Left colon (tissue), 2 donors: Measurements from ENCODE around the gene UPF2. TPM values are rescaled to one million over a fixed set of nuclear protein-coding genes. Genes with fewer than 3 reads are reported as not detected.
A peak's percentile ranks its signal among the peaks of the same experiment; 100 is the strongest.

Experiments
- ATAC-seq: fragments of 200-7000 bp; cut with Tn5 transposase; one replicate; pipeline ENCODE4 v1.9.1; 2020; ENCODE audit warnings: mild to moderate bottlenecking, moderate library complexity
- DNase-seq, 2 donors: peaks; one replicate each; pipeline ENCODE4 v3.0.0-alpha.2; 2020
- intact Hi-C, 2 donors: fragments of 100-400 bp; cut with DNase I in 1 of 2; cut with micrococcal nuclease in 1 of 2; formaldehyde crosslinking; loops; one replicate each; pipeline versions ENCODE4 v1.11.2 to v1.14.0; 2022; cut with DNase I, micrococcal nuclease
- total RNA-seq, 2 donors: library from RNA; stranded (reverse); fragmentation: NEBNext Ultra II Directional; extraction: Animal tissue kit (Norgen Biotek cat#: 25700); gene quantifications; one replicate each; pipeline ENCODE4 v1.2.1, GENCODE V29; 2021
- donor health status: DM: no; HTN: no; CAD: no.
- donor health status: DM: yes; HTN: yes; CAD: no.

Gene UPF2
- total RNA-seq, 2 donors from 2014 or later: 18.7 to 18.9 TPM

GRCh38 chr10:11878776-11879175 is 163.8 kb downstream of the UPF2 start:
- intact Hi-C loops: no loop called here
- no peak for DNase-seq
- no peak for ATAC-seq

GRCh38 chr10:11877591-11877905 is 165.1 kb downstream of the UPF2 start:
- ATAC-seq (no peak), DNase-seq (no peak)
- intact Hi-C loops: no loop called here

- DNase-seq (no peak), ATAC-seq (no peak)
- intact Hi-C loops: no loop called here
Measured at GRCh38 chr10:11876805-11877590, 165.6 kb downstream of the UPF2 start.

- DNase-seq (no peak), ATAC-seq (no peak)
- intact Hi-C loops: no loop called here
Measured at GRCh38 chr10:11876324-11876723, 166.3 kb downstream of the UPF2 start.

DNA sequence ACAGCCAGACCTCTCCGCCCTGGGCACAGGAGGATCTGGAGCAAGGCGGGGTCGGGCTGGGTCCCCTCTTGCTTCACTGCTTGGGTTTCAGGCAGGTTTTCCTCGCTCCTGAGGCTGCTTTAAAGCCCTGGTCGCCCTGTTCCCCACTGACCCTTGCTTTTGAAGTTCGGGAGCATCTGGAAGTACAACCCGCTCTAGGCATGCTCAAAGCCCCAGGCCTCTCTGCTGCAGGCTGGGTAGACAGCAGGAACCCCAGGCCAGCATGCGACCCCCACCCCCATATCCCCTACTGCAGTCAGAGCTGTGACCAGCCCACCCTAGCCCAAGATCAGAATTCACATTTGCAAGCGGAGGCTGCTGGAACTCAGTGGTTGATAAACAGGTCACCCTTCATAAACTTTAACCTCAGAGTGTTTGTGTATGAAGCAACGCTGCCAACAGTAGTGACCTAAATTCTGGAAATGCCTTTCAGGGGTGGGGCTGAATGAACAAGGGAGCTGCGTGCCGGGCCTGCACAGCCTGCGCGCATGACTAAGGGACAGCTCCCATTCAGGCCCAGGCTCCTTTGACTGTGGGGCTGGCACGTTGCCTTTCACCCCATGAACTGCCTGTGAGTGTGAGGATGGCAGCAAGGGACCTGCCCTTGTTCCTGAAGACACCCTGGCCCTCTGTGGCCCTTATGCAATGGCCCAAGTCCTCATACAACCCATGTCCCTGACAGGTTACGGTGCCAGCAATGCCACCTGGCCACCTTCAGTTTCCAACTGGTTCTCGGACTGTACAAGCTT is 166.9 kb downstream of the UPF2 start:
- ATAC-seq (peak; percentile 96), DNase-seq (peak; percentile 75 to 88)
- intact Hi-C loops: no loop called here

- intact Hi-C loops: no loop called here
- DNase-seq (no peak), ATAC-seq (peak; percentile 24)
Measured at GRCh38 chr10:11874568-11875493, 167.8 kb downstream of the UPF2 start.

DNA sequence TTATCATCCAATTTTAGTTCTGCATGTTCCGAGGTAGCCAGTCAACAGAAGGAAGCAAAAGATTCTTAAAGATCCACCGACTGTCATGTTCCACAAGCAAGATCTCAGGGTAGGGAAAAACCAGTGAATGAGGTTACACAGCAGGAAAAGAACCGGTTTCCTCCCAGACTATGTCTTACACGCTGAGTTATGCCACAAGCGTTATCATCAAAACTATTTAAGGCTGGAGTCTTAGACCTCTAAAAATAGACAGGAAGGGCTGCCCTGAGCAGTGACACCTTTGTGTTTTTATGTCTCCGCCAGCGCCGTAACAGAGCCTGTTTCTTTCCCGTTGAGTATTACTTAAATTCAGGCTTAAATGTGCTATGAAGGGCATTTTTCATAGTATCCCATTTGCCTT is 171.1 kb downstream of the UPF2 start:
- intact Hi-C loops: no loop called here
- ATAC-seq (no peak), DNase-seq (no peak)

- no peak for DNase-seq
- ATAC-seq: no peak
- intact Hi-C loops: no loop called here
Measured at GRCh38 chr10:11870900-11871400, 171.7 kb downstream of the UPF2 start.

DNA sequence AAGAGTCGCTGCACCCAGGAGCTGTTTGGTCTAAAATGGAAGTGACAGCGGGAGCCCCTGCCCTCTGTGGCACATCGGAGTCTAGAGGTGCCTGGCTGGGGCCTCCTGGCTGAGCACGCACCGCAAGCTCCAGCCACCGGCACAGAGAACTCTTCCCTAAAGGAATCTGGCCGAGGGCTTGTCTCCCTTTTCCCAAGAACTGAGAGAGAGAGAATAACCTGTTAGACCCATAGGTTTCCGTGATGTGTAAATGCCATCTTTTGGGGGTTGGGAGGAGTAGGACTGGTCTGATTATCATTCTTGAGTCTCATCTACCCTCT is 172.2 kb downstream of the UPF2 start:
- intact Hi-C loops: no loop called here
- no peak for ATAC-seq
- DNase-seq: no peak

Other genes starting within 250 kb of the UPF2 start
- gene PROSER2, start 219.5 kb downstream of the UPF2 start, total RNA-seq: 10 to 100 TPM; 10.3 to 11.3 TPM
- gene DHTKD1, start 26.1 kb upstream of the UPF2 start, total RNA-seq: 10 to 100 TPM; 32.6 to 34.6 TPM
- 1 to 10 TPM; 5.7 to 5.8 TPM for gene SEC61A2, start 86.9 kb upstream of the UPF2 start, total RNA-seq
- 10 to 100 TPM; 33.9 to 45.3 TPM for gene NUDT5, start 153.1 kb upstream of the UPF2 start, total RNA-seq
- 10 to 100 TPM; 44.4 to 58.8 TPM for gene CDC123, start 153.4 kb upstream of the UPF2 start, total RNA-seq